ENCODE data around the gene GPC6.

DNA sequence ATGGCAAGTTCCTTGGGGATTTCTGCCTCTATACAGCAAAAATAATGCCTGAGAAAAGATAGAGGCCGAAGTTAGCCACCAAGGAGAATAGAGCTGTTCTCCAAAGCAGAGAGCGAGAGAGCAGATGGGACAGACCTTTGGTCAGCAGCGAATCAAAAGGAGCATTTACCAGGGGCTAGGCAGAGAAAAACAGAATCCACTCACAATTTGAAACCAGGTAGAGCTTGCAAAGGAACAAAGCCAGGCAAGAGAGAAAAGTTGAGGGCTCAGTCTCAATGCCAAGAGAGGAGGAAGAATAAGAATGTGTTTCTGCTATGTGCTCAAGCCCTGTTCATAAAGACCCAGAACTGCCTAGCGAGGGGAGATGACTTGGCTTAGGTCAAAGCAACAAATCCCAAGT is 1140.1 kb downstream of the GPC6 start:
- TF ChIP-seq, protein P1, sequence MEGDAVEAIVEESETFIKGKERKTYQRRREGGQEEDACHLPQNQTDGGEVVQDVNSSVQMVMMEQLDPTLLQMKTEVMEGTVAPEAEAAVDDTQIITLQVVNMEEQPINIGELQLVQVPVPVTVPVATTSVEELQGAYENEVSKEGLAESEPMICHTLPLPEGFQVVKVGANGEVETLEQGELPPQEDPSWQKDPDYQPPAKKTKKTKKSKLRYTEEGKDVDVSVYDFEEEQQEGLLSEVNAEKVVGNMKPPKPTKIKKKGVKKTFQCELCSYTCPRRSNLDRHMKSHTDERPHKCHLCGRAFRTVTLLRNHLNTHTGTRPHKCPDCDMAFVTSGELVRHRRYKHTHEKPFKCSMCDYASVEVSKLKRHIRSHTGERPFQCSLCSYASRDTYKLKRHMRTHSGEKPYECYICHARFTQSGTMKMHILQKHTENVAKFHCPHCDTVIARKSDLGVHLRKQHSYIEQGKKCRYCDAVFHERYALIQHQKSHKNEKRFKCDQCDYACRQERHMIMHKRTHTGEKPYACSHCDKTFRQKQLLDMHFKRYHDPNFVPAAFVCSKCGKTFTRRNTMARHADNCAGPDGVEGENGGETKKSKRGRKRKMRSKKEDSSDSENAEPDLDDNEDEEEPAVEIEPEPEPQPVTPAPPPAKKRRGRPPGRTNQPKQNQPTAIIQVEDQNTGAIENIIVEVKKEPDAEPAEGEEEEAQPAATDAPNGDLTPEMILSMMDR (IDR thresholded peaks at IDR 0.05; ENCODE audit: low read depth, low read length), result no peak
- TF ChIP-seq POLR2A (IDR thresholded peaks at IDR 0.05; ENCODE audit: extremely low read depth, insufficient read length) (no peak), MYC (IDR thresholded peaks at IDR 0.05; ENCODE audit: low read depth, low read length) (no peak)

All from NB4 (cell line).